GM12873 (cell line): ENCODE measurements around the gene SRSF10.

ENCODE experiments used
- CTCF ChIP-seq: IDR thresholded peaks from 2 replicates; pipeline ENCODE4 v1.5.1; 2012; ENCODE audit warnings: low read depth, mild to moderate bottlenecking, moderate library complexity, low read length, control low read depth; ENCODE audit not compliant: insufficient read depth; ENCODE audit errors: missing control alignments

The SRSF10 gene

GRCh38 chr1:23958810-23959460 is 21.2 kb downstream of the SRSF10 start:
- TF ChIP-seq CTCF: peak; percentile 44

GRCh38 chr1:23957096-23957495 is 23.0 kb downstream of the SRSF10 start:
- no peak for TF ChIP-seq CTCF

GRCh38 chr1:23953020-23953419 is 27.1 kb downstream of the SRSF10 start:
- no peak for TF ChIP-seq CTCF

DNA sequence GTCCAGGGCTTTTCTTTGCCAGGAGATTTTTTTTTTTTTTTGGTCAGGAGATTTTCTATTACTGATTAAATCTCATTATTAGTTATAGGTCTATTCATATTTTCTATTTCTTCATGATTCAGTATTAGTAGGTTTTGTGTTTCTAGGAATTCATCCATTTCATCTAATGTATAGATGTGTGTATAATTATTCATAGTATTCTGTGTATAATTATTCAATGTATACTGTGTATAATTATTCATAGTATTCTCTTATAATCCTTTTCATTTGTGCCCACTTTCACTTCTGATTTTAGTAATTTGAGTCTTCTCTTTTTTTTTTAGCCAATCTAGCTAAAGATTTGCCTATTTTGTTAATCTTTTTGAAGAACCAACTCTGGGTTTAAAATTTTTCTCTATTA is 32.8 kb downstream of the SRSF10 start:
- no peak for TF ChIP-seq CTCF

DNA sequence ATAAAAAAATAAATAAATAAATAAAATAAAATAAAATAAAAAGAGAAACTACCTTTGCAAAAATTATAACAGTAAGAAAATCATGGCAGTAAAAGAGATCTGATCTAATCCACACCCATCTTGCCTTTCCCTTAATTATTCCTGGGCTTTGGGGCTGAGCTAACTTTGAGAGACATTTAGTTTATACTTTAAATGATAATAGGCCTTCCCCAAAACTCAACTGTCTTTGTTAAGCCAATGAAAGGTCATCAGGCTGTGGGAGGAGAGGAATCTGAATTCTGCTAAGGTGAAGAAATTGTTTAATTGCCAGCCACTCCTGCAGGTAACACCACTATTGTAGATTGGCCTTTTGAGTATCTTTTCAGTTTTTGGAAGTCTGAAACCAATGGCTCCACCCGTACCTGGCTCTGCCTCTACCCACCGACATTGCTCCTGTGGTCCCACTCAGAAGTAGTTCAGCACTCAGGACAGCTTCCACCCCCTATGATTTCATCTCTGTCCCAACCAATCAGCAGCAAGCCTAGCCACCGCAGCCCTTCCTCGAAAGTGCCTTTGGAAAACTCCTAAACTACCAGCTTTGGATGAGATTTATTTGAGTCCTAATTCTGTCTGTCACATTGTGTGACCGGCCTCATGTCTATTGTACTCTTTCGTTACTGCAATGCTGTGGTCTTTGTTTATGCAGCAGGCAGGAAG is 43.5 kb downstream of the SRSF10 start:
- no peak for TF ChIP-seq CTCF

DNA sequence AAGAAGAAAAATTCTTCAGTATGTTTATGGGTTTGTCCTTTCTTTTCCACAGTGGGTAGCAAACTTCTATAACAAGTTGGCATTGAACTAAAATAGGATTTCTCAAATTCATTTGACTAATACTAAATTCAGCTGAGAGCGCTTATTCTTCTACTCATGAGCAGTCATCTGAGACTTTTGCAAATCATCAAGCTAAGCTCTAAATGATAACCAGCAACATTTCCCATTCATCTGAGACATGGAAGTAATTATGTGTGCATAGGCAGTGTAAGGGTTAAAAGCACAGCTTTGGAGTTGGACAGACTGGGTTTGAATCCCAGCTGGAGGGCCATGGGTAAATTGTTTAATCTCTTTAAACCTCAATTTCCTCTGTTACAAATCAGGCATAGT is 48.6 kb downstream of the SRSF10 start:
- TF ChIP-seq CTCF: no peak

GRCh38 chr1:23930861-23931490 is 49.2 kb downstream of the SRSF10 start:
- TF ChIP-seq CTCF: no peak
